ENCODE data around the gene SPR.

SPR gene

DNA sequence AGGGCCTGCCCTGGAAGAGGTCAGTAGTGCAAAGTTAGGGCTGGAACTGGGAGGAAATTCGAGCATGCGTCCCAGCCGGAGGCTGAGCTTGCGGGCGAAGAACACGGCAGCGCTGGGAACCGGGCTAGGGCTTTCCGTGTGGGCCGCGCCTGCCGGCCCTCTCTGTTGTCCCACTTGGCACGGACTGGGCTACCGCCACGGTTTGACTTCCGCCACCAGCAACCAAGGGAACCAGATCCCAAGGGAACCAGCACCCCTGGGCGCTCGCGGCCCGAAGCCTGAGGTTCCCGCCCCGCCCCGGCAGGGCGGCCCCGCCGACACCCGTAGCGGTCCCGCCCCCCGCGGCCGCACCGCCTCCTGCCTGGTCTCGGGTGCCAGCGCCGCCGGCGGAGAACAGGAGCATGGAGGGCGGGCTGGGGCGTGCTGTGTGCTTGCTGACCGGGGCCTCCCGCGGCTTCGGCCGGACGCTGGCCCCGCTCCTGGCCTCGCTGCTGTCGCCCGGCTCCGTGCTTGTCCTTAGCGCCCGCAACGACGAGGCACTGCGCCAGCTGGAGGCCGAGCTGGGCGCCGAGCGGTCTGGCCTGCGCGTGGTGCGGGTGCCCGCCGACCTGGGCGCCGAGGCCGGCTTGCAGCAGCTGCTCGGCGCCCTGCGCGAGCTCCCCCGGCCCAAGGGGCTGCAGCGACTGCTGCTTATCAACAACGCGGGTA lies at the start of gene SPR:
TSS of gene SPR (plus strand) at position 377 of the 708 bp plus-strand sequence. CDS start at position 402, 25 bp downstream.
- no peak for DNase-seq (ENCODE audit: low read depth)

DNA sequence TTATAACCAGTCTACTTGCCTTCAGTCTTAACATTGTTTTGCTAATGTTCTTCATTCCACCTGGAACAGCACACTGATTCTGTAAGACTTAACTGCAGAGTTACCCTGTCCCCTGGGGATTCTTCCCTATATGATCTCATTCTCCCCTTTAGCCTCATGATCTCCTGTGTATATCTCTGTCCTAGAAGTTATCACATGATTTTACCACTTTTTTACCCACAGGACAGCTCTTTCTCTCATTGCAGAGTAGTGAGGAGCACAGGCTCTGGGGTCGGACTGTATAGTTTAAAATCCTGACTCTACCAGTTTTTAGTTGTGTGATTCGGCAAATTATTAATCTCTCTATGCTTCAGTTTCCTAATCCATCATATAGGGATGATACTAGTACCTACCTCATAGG lies 47.1 kb upstream of the SPR start:
- no peak for DNase-seq (ENCODE audit: low read depth)

DNA sequence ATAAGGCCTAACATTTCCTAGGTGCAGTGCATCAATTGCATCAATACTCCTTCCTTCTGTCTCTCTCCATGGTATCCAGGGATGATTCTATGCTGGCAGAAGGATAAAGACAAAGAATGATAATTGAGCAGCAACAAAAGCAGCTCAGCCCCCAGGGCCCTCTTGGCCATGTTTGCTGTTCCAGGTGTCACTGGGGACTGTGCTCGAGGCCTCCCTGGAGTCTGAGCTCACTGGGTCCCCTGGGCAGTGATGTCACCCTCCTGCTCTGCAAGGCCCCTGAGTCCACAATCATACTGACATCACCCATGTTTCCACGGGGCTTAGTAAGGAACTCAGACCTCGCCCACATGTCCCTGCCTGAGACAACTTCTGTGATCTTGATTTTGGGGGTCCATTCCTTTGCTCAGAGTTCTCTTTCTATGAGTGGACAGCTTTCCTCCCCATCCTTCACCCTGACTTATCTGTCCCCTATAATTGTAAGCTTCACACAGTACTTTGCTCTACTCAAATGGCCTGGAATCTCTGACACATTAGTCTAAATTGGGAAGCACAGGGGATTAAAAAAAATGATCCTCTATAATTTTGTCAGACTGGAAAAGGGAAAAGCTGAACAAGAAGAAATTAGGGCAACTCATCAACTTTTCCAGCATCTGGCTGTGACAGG lies 45.6 kb upstream of the SPR start:
- DNase-seq (ENCODE audit: low read depth), result no peak

DNA sequence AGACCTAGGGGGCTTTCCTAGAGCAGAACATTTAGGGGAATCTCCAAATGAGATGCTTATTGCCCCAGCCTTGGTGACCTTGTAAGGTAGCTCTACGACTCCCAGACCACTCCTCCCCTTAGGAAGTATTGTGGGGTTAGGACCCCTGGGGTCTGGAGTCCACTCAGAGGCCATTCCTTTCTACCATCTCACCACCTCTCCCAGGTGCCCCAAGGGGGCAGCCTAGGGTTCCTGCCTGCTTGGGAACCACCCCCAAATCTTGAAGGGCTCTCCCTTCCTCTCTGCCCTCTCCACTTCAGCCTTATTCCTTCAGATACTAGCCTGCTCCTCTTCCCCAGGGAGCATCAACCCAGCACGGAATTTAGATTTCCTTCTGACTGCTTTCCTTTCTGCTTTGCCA lies 43.9 kb upstream of the SPR start:
- DNase-seq (ENCODE audit: low read depth), result no peak

DNA sequence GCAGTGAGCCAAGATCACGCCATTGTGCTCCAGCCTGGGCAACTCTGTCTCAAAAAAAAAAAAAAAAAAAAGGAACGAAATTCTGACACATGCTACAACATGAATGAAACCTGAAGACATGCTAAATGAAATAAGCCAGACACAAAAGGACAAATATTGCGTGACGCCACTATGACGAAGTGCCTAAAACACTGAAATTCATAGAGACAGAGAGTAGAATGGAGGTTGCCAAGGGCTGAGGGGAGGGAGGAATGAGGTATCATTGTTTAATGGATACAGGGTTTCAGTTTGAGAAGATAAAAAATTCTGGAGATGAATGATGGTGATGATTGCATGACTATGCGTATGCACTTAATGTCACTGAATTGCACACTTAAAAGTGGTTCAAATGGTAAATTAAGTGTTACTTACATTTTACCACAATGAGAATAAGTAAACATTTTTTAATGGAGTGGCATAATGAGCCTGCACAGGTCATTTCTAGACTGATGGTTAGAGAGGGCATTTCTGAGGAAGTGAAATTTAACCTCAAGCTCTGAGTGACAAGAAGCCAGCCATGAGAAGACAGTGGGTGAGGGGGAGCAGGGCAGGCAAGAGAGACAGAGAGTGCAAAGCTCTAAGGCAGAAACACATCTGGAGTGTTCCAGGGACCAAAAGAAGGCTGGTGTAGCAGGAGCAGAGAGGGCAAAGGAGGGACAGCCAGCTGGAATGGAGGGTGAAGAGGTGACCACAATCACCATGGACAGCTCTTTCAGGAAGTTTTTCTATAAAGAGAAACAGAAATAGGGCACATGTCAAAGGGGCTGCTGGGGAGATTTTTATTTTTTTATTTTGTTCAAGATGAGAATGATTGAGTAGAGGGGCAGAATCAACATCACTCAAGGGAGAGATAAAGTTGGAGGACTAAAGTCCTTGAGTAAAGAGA lies 40.8 kb upstream of the SPR start:
- DNase-seq (ENCODE audit: low read depth), result no peak

DNA sequence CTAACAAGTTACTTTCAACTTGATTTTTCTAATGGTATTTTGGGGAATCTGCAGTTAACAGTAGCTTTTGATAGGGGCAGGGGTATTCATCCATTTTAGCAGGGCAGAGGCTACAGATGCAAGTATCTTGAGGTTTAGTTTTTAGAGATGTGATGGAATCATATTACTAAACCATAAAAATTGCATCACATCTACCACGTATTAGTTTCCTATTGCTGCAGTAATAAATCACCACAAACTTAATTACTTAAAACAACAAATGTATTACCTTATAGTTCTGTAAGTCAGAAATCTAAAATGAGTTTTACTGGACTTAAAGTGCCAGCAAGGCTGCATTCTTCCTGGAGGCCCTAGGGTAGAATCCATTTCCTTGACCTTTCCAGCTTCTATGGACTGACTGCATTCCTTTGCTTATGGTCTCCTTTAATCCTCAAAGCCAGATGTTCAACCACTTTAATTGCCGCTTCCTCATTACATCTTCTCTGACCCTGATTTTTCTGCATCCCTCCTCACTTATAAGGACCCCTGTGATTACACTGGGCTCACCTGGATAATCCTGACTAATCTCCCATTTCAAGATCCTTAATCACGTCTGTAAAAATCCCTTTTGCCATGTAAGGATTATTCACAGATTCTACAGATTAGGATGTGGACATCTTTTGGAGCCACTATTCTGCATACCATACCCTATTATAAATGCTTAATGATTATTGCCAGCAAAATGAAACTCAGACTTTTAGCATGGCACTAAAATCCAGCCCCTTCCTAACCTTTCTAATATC lies 39.5 kb upstream of the SPR start:
- DNase-seq (ENCODE audit: low read depth), result no peak

DNA sequence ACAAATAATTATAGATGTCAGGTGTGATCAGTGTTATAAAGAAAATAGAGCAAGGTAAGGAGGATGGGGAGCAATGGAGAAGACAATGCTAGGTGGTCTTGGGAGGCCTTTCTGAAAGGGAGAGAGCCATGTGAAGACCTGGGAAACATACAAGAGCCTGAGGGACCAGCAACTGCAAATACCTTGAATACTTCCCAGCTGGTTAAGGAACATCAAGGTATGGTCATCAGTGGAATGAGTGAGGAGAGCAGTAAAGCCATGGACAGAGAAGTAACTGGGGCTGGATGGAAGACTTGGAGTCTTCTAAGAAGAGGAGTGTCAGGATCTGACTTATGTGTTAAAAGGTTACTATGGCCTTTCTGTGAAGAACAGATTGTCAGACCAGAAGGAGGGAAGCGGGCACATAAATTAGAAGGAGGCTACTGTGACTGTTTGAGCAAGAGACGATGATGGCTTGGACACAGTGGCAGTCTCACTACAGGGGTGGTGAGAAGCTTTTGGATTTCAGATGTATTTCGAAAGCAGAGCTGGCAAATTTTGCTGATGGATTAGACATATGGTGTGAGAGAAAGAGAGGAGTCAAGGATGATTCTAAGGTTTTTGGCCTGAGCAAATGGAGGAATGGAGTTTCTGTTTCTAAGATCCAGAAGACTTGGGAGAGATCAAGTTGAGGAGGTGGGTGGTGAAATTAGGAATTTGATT lies 38.6 kb upstream of the SPR start:
- DNase-seq (ENCODE audit: low read depth), result no peak

DNA sequence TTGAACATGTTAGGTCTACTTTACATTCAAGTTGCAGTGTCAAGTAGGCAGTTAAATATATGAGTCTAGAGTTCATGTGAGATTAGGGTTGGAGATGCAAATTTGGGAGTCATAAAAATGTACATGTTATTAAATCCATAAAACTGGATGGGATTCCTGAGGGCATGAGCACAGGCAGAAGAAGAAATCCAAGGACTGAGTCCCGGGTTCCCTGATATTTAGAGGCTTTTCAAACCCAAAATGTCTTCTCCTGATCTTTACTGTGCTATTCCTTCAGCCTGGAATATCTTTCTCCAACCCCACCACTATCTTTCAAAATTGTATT lies 38.1 kb upstream of the SPR start:
- DNase-seq (ENCODE audit: low read depth), result no peak

DNA sequence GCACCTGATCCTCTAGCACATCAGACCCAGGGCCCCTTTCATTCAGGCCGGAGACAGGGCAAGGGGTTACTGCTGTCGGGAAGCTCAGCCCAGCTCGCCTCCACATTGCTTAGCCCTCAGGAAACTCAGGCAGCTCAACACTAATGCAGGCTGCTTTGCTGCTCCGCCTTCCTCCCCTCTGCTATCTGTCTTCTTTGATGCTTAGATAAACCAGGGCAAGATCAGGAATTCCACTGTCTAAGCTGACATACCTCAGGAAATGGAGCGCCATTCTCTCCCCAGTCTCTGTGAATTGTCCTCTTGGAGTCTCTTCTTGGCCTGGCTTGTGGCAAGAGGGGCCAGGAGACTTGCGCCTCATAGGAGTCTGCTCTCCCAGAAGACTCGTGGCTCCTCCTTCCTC lies 35.9 kb upstream of the SPR start:
- no peak for DNase-seq (ENCODE audit: low read depth)

DNA sequence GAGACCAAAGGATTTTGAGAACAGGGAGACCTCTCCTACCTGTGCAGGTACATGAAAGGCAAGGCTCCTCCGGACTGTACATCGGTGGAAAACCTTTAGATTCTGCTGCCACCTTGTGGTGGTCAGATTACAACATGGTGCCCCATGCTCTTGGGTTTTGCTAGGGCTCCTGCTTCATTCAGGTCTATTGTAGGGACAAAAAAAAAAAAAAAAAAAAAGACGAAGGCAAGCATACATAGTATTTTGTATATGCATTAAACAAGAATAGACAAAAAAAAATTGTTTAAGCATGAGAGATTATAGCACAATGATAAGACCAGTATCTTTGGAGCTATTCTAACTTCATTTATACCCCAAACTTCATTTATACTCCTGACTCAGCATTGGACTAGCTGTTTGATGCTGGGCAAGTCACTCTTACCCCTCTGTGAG lies 27.4 kb upstream of the SPR start:
- DNase-seq (ENCODE audit: low read depth), result no peak

DNA sequence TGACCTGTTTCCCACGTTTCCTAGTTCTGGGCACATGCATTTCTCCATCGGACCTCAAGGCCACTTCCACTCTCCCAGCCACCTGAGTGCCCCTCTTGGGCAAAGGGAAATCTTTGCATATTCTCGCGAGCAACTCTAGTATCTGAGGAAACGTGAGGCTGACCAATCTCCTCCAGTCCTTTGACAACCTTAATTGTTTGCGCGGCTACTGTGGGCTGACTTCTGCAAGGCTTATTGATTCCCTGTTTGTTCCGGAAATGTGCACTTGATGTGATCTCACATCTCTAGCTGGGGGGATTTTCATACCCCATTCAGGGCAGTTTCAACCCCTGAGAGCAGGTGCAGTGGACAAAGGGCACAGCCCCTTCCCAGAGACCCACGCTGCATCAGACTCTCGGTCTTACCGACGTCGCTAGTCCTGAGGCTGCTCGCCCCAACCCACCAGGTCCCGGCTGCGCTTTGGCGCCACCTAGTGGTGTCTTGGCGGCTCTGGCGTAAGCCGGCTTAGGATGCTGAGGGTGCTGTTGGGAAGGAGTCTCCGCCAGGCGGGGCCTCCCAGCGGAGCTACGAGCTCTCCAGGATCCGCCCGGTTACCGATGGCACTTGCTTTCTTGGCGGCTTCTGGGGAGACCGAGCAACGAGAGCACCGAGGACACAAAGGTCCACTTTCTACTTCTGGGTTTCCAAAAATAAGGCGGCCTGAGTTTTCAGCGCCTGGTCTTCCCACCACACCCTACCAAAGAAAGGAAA lies 24.8 kb upstream of the SPR start:
- DNase-seq (ENCODE audit: low read depth), result peak; percentile 60

DNA sequence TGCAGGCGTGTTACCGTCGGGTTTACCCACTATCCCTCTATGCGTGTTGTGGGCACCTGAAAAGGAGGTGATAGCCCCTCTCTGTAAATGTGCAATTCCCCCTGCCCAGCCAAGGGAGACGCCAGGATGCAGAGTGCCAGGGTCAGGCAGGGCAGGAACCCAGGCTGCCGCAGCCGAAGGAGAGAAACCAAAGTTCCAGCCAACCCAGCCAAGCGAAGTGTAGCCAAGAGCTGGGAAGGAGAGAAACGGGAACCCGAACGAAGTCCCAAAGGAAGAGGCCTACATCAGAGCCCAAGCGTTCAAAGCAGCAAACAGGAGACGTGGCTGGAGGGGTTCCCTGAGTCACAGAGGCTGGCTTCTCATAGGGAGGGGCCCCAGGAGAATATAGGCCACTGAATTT lies 24.2 kb upstream of the SPR start:
- DNase-seq (ENCODE audit: low read depth), result no peak

DNA sequence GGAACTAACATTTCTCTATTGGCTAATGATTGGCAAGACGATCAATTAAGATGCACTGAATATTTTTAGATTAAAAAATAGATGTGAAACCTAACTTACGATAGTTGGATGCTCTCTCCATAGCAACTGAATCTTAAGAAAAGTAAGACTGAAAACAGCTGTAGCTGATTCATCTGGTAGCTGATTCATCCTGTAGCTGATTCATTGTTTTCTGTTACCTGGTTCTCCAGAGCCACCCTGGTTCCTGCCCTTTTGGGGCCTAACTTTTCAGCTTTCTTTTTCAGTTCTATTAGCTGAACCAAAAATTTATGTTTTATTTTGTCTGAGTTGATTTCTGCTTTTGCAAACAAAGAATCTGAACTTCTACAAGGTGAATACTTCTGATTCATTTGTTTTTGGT lies 22.7 kb upstream of the SPR start:
- DNase-seq (ENCODE audit: low read depth), result no peak

DNA sequence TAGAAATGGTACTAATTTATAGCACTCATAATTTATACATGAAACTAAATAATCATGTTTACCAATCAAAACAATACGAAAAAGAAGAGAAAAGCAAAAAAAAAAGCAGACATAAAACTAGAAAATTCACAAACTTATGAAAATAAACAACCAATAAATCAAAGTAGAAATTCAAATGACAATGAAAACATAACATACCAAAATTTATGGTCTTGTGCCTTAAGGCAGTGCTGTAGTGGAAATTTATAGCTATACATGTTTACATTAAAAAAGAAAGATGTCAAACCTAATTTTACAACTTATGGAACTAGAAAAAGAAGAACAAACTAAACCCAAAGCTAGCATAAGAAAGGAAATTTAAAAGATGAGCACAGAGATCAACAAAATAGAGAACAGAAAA lies 16.1 kb upstream of the SPR start:
- no peak for DNase-seq (ENCODE audit: low read depth)

DNA sequence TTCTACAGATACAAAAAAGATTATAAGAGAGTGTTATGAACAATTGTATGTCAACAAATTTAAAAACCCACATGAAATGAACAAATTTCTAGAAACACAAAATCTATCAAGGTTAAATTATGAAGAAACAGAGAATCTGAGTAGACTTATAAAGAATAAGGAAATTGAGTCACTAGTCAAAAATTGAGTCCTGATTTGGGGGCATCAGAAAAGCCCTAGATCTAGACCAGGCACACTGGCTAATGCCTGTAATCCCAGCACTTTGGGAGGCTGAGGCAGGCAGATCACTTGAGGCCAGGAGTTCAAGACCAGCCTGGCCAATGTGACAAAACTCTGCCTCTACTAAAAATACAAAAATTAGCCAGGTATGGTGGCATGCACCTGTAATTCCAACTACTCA lies 15.3 kb upstream of the SPR start:
- DNase-seq (ENCODE audit: low read depth), result no peak

DNA sequence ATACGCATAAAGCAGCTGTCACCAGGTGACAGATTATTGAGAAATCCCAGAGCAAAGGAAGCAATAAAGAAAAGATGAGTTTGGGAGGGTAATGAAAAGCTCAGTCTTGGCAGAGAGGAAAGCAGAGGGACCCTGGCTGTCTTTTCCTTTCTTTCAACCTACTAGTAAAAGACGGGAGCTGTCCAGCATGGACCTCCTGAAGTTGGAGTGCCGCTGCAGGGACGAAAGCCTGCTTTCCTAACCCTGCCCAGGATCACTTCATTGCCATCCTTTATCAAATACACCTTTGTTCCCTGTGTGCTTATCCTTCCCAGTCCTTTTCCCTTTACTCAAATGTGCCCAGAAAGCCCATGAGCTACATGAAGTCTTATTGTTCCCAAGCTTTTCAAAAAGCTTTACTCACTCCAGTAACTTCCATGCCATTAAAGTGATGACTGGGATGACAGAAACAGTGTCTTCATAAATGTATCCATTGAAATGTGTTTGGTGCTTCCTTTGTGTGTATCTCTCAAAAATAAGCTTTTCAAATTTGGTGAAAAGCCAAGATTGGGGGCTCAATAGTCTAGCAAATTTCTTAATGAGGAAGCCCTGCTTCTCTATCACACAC lies 3.7 kb upstream of the SPR start:
- DNase-seq (ENCODE audit: low read depth), result no peak

DNA sequence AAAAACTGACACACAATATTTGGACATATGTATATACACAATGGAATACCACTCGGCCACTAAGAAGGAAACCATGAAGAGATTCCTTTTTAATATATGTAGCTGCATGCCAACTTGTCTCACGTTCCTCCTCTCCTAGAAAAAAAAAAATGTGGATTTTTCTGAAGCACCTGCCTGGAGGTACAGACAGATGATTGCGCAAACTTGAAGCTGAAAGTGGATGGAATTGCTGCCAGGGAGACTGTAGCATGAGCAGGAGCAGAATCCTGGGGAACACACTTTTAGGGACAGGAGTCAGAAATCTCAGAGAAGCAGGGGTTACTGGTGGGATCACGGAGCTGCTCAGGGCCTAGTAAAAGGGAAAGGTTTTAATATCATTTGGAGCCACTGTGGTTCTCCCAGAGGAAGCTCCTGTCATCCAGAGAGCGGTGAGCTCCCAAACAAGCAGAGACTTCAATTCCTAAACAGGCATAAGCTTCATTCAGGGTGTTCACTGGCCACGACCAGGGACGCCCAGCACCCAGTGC lies 640 bp upstream of the SPR start:
- no peak for DNase-seq (ENCODE audit: low read depth)

DNA sequence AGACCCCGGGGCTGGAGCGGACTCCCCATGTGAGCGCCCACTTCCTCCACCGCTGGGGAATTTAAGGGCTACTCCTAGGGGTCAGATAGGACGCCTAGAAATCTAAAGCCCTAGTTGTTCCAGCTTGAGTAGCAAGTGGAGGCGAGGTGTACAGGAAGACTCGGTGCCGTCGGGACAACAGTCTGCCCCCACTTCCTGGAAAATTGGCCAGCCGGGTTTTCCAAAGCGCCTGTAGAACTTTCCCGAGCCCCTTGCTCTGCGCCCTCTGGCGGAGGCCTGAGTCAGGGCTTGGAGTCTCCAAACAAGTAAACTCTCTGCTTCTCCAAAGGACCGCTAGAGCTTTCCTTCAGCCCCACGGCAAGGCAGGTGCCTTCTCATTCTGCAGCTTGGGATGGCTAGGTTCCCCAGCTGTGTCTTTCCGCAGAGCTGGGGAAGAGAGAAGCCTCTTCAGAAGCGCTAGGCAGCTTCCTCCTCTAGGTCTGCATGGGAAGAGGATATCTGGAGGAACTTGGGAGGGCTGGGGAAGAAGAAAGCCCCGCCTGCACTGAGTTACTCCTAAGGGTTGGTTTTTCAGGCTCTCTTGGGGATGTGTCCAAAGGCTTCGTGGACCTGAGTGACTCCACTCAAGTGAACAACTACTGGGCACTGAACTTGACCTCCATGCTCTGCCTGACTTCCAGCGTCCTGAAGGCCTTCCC lies 681 bp downstream of the SPR start:
- DNase-seq (ENCODE audit: low read depth), result peak; percentile 69

DNA sequence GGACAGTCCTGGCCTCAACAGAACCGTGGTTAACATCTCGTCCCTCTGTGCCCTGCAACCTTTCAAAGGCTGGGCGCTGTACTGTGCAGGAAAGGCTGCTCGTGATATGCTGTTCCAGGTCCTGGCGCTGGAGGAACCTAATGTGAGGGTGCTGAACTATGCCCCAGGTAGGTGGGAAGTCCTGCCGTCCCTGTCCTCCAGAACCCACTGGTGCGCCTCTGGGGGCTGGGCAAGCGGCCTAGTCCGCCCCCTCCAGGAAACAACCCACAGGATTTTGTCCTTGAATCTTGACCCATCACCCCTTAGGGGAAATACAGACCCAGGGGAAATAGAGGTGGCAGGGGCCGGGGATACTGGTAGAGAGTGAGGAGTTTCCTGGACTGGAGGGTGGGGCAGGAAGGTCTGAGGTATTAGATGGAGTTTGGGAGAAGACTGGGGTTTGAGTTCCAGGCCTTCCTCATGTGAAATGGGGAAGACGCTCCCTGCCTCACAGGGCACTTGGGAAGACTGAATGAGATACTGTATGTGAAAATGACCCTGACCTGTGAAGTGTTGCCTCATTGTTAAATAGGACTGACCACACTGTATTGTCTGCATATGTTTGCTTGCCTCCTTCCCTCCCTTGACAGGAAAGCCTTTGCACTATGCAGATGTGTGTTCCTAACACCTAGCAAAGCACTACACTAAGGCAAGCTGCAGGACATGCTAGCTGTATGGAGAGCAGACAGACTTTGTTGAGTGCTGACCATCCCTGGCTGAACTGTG lies 1.4 kb downstream of the SPR start:
- DNase-seq (ENCODE audit: low read depth), result no peak
